Suppressor macrophage (primary cell): ENCODE measurements around the gene SGMS1.
"Not testable (repeated sequence)": the region's sequence is repeated elsewhere in the genome, so short reads cannot be mapped to it uniquely, and the experiment has no call there.

Source experiments
- DNase-seq, 4 experiments: peaks; one replicate each; pipeline ENCODE4 v3.0.0-alpha.2; 2020 to 2022

The SGMS1 gene

GRCh38 chr10:50291261-50291850 is 332.4 kb downstream of the SGMS1 start:
- DNase-seq: no peak

DNA sequence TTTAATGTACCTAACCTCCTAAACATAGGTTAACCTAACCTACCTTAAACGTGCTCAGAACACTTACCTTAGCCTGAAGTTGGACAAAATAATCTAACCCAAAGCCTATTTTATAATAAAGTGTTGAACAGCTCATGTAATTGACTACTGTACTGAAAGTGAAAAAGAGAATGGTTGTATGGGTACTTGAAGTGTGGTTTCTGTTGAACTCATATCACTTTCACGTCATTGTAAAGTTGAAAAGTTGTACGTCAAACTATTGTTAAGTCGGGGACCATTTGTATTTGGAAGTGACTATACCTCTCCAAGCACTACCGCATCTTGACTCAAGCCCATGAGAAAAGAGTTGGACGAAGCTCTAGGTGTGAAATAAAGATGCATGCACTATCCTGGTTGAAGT is 334.6 kb downstream of the SGMS1 start:
- DNase-seq: no peak

GRCh38 chr10:50286996-50287803 is 336.6 kb downstream of the SGMS1 start:
- no peak for DNase-seq

- DNase-seq: peak; percentile 18 to 45 (median 32)
Observed at GRCh38 chr10:50286517-50286916, 337.2 kb downstream of the SGMS1 start.

DNA sequence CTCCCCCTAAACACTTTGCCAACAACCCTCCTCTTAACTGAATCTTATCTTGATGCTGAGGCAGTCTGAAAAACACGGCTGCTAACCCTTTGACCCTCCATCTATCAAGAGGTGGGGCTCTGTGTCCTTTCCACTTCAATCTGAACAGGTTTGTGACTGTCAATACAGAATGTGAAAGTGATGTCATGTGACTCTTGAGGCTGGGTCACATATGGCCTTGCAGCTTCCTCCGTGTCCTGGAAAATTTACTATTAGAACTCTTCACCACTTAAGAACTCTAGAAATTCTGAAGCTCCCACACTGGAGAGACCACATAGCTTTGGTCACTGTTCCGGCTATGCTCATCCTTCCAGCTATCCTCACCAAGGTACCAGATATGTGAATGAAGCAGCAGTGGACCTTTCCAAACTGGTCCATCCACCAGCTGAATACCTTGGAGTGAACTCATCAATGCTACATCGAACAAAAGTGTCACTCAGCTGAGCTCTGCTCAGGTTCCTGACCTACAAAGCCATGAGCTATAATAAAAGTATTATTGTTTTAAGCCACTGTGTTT is 341.7 kb downstream of the SGMS1 start:
- no peak for DNase-seq

DNA sequence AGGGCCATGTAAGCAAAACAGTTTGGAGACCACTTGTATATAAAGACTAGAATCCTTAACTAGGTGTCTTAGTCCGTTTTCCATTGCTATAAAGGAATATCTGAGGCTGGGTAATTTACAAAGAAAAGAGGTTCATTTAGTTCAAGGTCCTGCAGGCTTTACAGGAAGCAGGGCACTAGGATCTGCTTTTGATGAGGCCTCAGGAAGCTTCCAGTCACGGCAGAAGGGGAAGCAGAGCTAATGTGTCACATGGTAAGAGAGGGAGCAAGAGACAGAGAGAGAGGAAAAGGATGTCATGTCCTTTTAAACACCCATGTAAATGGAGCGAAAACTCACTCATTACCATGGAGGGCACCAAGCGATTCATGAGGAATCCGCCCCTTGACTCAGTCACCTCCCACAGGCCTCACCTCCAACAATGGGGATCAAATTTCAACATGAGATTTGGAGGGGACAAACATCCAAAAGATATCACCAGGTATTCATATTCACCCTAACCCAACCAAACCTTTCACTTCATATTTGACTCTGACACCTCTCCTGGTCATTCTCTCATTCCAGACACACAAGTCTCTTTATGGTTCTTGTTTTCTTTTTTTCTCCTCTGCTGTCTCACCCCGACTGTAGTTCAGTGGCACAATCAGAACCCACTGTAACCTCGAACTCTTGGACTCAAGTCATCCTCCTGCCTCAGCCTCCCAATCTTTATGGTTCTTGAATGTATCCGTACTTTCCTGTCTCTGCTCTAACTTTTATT is 342.4 kb downstream of the SGMS1 start:
- DNase-seq: no peak

- no peak for DNase-seq
Observed at GRCh38 chr10:50280049-50280841, 343.5 kb downstream of the SGMS1 start.

GRCh38 chr10:50279489-50279888 is 344.3 kb downstream of the SGMS1 start:
- no peak for DNase-seq

DNA sequence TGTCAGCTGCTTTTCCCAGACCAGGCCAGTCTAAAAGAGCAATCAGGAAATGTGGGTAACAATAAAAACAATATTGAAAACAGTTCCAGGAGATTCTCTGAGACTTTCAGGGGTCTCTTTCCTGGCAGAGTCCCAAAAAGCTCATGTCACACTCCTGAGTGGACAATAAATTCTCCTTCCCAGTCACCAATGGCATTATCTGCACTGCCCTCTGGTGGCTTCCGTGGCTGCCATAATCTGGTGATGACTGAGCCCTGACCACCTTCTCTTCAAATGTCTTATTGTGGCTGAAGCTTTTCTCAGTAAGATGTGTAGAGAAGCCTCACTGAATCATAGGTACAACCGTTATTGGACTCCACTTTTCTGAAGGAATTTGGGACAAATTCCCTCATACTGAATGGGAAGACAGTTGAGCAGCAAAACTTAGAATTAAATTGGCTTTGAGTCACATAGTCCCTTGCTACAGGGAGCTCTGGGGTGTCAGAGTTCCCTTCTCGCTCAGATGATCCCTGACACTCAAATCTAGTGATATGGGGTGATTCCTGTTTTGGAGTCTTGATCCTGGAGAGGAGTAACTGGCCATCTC is 348.0 kb downstream of the SGMS1 start:
- peak; percentile 43 to 66 (median 62) for DNase-seq

GRCh38 chr10:50272531-50272930 is 351.2 kb downstream of the SGMS1 start:
- no peak for DNase-seq

DNA sequence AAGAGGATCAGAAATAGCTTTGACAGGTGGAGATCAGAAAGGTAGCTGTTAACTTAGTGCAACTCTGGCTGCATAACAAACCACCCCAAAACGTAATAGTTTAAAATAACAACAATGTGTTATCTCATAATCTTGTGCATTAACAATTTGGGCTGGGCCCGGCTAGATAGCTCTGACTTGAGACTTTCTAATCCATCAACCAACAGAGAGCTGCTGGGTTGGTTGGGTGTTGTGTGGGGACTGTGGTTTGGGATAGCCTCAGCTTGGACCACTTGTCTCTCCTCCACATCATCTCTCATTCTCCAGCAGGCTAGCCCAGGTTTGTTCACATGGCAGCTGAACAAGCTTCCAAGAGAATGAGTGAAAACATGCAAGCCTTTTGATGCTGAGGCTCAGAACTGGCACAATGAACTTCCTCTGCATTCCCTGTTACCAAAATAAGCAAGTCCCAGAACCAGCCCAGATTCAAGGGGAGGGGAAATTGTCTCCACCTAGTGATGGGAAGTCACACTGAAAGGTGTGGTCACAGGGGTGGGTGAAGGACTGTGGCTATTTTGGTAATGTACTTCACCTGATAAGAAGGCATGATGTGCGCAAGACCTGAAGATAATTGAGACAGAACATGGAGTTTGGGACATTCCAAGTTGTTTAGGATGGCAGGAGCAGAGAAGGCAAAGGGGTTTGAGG is 352.0 kb downstream of the SGMS1 start:
- no peak for DNase-seq

DNA sequence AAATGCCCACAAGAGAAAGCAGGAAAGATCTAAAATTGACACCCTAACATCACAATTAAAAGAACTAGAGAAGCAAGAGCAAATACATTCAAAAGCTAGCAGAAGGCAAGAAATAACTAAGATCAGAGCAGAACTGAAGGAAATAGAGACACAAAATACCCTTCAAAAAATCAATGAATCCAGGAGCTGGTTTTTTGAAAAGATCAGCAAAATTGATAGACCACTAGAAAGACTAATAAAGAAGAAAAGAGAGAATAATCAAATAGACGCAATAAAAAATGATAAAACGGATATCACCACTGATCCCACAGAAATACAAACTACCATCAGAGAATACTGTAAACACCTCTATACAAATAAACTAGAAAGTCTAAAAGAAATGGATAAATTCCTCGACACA is 355.9 kb downstream of the SGMS1 start:
- not testable (repeated sequence) for DNase-seq

DNA sequence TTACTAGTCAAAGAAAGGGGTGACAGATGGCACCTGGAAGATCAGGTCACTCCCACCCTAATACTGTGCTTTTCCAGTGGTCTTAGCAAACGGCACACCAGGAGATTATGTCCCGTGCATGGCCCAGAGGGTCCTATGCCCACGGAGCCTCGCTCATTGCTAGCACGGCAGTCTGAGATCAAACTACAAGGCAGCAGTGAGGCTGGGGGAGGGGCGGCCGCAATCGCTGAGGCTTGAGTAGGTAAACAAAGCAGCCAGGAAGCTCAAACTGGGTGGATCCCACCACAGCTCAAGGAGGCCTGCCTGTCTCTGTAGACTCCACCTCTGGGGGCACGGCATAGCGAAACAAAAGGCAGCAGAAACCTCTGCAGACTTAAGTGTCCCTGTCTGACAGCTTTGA is 361.1 kb downstream of the SGMS1 start:
- DNase-seq: not testable (repeated sequence)

- peak; percentile 12 to 77 (median 59) for DNase-seq
Observed at GRCh38 chr10:50260791-50261281, 362.9 kb downstream of the SGMS1 start.
